Skeletal muscle tissue (tissue), 4 donors: ENCODE measurements around the gene MYO10. TPM values are rescaled to one million over a fixed set of nuclear protein-coding genes. Genes with fewer than 3 reads are reported as not detected.
A peak's percentile ranks its signal among the peaks of the same experiment; 100 is the strongest.

Experiments
- H3K27ac ChIP-seq: one replicate; pipeline ENCODE4 v1.7.0; 2013; ENCODE audit warnings: mild to moderate bottlenecking, low read depth, low read length, inconsistent platforms
- H3K27me3 ChIP-seq, 3 donors: one replicate each; pipeline ENCODE4 v1.7.0; 2013; ENCODE audit warnings: low read length in 3 of 3; ENCODE audit not compliant: control insufficient read depth in 3 of 3, insufficient read depth in 3 of 3
- H3K36me3 ChIP-seq, 3 donors: one replicate each; pipeline ENCODE4 v1.7.0; 2013; ENCODE audit warnings: low read length in 3 of 3; ENCODE audit not compliant: control insufficient read depth in 3 of 3, insufficient read depth in 3 of 3
- H3K4me1 ChIP-seq, 3 donors: one replicate each; pipeline ENCODE4 v1.7.0; 2013; ENCODE audit warnings: low read length in 3 of 3, mild to moderate bottlenecking in 3 of 3; ENCODE audit not compliant: control insufficient read depth in 3 of 3, insufficient read depth in 3 of 3
- H3K4me3 ChIP-seq, 3 donors: one replicate each; pipeline ENCODE4 v1.7.0; 2013; ENCODE audit warnings: low read length in 3 of 3
- H3K9ac ChIP-seq, 3 donors: one replicate each; pipeline ENCODE4 v1.7.0; 2013; ENCODE audit warnings: low read length in 3 of 3, mild to moderate bottlenecking in 3 of 3, moderate library complexity in 2 of 3, low read depth in 1 of 3
- H3K9me3 ChIP-seq, 3 donors: one replicate each; pipeline ENCODE4 v1.7.0; 2013; ENCODE audit warnings: low read length in 3 of 3; ENCODE audit not compliant: control insufficient read depth in 3 of 3
- total RNA-seq: library from RNA; depleted of rRNA; stranded (reverse); fragments of >200 nt; gene quantifications from one replicate; pipeline ENCODE4 v1.2.3, GENCODE V29; 2014
- donor health status: Osteomylitis.

Gene MYO10
- total RNA-seq, 1 donor from 2014 or later = 27.1 TPM

DNA sequence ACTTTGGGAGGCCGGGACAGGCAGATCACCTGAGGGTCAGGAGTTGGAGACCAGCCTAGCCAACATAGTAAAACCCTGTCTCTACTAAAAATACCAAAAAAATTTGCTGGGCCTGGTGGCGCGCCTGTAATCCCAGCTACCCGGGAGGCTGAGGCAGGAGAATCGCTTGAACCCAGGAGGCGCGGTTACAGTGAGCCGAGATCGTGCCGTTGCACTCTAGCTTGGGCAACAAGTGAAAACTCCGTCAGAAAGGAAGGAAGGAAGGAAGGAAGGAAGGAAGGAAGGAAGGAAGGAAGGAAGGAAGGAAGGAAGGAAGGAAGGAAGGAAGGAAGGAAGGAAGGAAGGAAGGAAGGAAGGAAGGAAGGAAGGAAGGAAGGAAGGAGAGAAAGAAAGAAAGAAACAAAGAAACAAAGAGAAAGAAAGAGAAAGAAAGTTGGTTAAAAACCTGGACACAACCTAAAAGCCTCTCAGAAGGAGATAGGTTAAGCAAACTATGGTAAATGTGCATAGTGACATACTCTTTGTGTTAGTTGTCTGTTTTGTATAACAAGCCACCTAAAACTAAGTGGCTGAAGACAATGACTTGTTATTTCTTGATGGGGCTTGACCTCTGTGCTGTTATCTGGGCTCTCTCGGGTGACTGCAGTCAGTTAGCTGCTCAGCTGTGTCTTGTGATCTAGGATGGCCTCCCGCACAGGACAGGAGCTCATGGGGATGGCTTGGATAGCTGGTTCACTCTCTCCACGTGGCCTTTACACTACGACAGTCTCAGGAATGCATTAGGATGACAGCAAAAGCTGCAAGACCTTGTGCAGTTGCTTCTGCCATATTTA lies 8.0 kb upstream of the MYO10 start:
- H3K36me3 ChIP-seq = no peaks in the 10 kb centered on the region
- no peak overlapping the region for H3K4me3 ChIP-seq
- peaks cover 0 to 4% (median 2%) of the 10 kb centered on the region in 3 donors for H3K9me3 ChIP-seq
- peaks cover 0 to 2% (median 0%) of the 10 kb centered on the region in 3 donors for H3K27me3 ChIP-seq
- no peak overlapping the region for H3K9ac ChIP-seq
- no peak overlapping the region for H3K27ac ChIP-seq
- no peaks in the 10 kb centered on the region for H3K4me1 ChIP-seq

DNA sequence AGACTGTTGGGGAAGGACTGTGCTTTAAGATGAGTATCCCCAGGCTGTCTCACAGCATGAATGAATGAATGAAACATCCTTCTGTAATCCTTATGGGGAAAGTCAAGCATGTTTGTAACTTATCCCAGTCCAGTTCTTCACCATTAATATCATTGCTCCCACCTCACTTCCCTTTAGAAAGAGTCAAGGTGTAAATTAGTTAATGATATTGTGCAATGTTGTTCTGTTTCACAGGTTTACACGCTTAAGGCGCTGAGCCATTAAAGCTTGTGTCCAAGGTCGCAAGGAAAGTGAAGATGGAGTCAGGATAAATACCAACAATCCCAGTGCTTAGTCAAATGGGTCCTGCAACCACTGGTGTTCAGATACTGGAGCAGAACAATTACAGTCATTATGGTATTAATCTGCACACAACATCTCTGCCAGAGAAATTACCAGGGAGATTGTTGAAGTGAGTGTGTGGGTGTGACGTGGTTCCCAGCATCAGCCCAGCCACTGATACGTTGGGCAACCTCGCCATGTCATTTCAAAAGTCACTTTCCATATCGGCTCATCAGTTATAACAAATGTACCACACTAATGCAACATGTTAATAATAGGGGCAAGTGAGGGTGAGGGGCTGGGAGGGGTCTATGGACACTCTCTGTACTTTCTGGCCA lies 1.5 kb upstream of the MYO10 start:
- Histone ChIP-seq H3K4me1 (peaks cover 14 to 24% (median 14%) of the 10 kb centered on the region in 3 donors), H3K36me3 (no peaks in the 10 kb centered on the region), H3K9me3 (no peaks in the 10 kb centered on the region), H3K27me3 (peaks cover 8 to 30% (median 27%) of the 10 kb centered on the region in 3 donors), H3K9ac (no peak overlapping the region), H3K27ac (no peak overlapping the region), H3K4me3 (no peak overlapping the region)

DNA sequence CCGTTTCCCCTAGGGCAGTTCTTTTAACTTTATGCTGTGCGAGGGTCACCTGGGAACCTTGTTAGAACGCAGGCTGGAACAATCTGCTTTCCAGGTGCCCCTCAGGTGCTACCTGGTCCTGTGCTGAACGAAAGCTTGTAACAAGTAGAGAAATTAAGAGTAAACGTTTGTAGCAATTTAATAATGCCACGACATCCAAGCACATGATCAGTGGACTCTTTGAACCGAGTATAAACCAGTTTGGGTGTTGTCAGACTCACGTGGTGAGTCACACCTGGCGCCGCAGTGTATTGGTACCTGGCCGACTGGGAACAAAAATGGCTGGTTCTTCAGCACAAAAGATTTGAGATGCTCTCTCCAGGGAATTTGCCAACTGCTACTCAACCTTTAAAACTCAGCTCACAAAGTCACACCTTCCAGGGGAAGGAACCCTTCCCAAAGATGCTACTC lies 926 bp upstream of the MYO10 start:
- Histone ChIP-seq H3K4me1 (peaks cover 14 to 26% (median 14%) of the 10 kb centered on the region in 3 donors), H3K9me3 (no peaks in the 10 kb centered on the region), H3K36me3 (no peaks in the 10 kb centered on the region), H3K9ac (peak overlapping the region in 2 of 3 donors; percentile 12 to 35), H3K27me3 (peaks cover 8 to 35% (median 32%) of the 10 kb centered on the region in 3 donors), H3K27ac (peak overlapping the region; percentile 48), H3K4me3 (peak overlapping the region; percentile 62 to 85 (median 70))

DNA sequence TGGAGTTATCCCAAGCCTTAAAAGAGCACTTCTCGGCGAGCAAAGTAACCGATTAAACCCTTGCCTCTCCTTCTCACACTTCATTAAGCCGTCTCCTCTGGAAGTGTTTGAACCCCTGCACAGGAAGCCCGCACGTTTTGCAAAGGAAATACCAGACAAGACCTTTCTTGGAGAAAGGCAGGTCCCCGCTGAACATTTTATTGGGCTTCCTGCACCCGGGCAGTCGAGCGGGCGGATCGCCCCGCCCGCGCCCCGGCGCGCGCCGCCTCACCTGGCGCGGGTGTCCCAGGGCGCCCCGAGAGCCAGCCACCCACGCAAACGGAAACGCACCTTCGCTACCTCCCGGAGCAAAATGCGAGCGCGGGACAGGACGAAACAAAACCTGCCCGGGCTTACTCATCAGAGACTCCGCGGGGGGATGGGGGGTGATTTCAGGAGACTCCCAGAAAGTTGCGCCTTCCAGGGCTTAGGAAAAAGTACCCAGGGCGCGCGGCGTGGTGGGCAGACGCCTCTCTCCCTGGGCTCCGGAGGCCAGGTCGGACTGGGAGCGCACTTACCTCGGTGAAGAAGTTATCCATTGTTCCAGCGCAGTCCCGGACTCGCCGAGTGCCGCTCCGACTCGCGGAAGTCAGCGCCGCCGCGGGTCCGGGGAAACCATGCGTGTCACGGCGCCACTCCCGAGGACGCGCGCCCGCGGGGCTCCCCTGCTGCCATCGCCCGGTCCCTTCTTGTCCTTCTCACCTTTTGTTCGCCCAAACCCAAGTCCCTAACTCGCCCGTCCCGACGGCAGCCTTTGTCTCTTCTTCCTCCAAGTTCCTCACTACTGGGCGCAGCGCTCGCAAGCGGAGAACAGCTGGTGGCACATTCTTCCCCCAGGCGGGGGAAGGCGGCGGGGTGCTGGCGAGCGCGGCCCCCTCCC lies 598 bp downstream of the MYO10 start:
- Histone ChIP-seq H3K27ac (peak overlapping the region; percentile 48), H3K27me3 (peaks cover 11 to 43% (median 35%) of the 10 kb centered on the region in 3 donors), H3K9ac (peak overlapping the region; percentile 67 to 82 (median 79)), H3K9me3 (no peaks in the 10 kb centered on the region), H3K36me3 (no peaks in the 10 kb centered on the region), H3K4me3 (peak overlapping the region; percentile 76 to 83 (median 79)), H3K4me1 (peaks cover 14 to 32% (median 18%) of the 10 kb centered on the region in 3 donors)

DNA sequence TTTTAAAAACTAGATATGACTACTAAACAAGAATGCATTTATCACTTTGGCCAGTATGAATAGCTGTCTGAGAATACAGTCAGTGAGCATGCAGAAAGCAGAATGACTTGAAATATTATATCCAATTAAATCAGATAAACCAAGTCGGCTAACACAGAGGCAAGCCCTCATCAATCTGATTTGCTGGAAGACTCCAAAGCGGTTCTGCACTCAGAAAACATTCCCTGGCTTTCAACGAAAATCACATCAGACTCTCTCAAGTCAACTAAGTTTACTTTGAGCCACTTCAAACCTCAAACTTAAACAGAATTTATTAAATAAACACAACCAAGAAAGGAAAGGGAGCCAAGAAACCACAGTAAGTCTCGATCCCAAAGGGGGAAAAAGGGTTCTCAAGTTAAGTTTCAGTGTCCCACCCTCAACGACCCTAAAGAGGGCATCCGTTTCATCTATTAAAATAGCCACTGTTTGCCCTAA lies 1.4 kb downstream of the MYO10 start:
- Histone ChIP-seq H3K4me3 (peak overlapping the region; percentile 76 to 83 (median 79)), H3K4me1 (peaks cover 14 to 32% (median 18%) of the 10 kb centered on the region in 3 donors), H3K27me3 (peaks cover 11 to 43% (median 35%) of the 10 kb centered on the region in 3 donors), H3K36me3 (no peaks in the 10 kb centered on the region), H3K27ac (no peak overlapping the region), H3K9me3 (no peaks in the 10 kb centered on the region), H3K9ac (peak overlapping the region in 2 of 3 donors; percentile 79 to 82)

DNA sequence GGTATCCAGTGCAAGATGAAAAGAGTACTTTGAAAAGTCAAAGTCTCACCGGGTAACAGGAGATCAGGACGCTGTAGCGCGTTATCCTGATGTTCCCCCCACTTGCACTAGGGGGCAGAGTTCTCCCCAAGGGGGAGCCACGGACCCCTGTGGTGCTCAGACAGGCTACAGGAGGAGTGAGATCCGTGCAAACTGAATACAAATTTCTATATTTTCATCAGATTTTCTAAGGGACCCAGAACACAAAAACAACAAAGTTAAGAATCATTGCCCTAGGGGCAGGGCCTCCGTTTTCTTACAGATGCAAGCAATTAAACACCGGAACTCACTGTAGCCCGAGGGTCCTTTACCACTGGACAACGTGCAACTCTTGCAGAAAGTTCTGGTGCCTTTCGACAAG lies 2.0 kb downstream of the MYO10 start:
- H3K9ac ChIP-seq = no peak overlapping the region
- H3K4me1 ChIP-seq = peaks cover 14 to 32% (median 18%) of the 10 kb centered on the region in 3 donors
- no peaks in the 10 kb centered on the region for H3K36me3 ChIP-seq
- H3K27ac ChIP-seq = no peak overlapping the region
- peaks cover 11 to 43% (median 35%) of the 10 kb centered on the region in 3 donors for H3K27me3 ChIP-seq
- no peaks in the 10 kb centered on the region for H3K9me3 ChIP-seq
- H3K4me3 ChIP-seq = peak overlapping the region; percentile 49 to 83 (median 79)

DNA sequence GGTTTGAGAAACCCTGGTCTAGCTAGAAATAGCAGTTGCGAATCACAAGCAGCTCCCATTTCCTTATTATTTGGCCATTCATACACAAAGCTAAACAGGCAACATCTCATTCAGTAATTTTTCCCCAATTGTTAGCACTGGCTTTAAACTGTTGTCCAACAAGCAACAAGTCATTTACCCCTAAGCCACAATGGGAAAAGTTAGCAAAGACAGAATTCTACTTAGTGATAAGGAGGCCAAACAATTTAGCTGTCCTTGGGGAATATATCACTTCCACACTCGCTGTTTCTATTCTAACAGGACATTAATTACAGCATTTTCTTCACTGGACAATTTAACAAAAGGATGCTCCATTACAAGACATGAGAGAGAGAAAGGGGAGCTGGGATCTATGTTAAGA lies 2.8 kb downstream of the MYO10 start:
- H3K4me1 ChIP-seq = peaks cover 14 to 32% (median 18%) of the 10 kb centered on the region in 3 donors
- peaks cover 8 to 43% (median 35%) of the 10 kb centered on the region in 3 donors for H3K27me3 ChIP-seq
- H3K9ac ChIP-seq = no peak overlapping the region
- H3K36me3 ChIP-seq = no peaks in the 10 kb centered on the region
- no peak overlapping the region for H3K4me3 ChIP-seq
- H3K27ac ChIP-seq = no peak overlapping the region
- H3K9me3 ChIP-seq = no peaks in the 10 kb centered on the region

DNA sequence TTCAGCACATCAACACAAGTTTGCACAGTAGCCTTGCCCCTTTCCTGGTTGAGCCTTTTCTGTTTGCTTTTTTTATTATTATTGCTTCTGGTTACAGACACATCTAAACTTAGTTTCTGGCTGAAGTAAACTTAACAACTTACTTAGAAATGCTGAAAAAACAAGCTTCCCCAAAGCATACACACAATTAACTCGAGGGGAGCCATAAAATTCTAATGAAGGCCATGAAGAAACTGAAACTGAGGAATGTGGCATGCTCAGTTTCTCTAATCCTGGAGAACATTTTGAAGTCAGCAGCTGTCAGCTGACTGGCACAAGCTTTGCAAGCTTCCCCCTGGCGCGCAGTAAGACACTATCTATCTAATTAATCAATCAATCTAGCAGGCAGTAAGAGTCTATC lies 3.7 kb downstream of the MYO10 start:
- no peak overlapping the region for H3K27ac ChIP-seq
- no peak overlapping the region for H3K4me3 ChIP-seq

DNA sequence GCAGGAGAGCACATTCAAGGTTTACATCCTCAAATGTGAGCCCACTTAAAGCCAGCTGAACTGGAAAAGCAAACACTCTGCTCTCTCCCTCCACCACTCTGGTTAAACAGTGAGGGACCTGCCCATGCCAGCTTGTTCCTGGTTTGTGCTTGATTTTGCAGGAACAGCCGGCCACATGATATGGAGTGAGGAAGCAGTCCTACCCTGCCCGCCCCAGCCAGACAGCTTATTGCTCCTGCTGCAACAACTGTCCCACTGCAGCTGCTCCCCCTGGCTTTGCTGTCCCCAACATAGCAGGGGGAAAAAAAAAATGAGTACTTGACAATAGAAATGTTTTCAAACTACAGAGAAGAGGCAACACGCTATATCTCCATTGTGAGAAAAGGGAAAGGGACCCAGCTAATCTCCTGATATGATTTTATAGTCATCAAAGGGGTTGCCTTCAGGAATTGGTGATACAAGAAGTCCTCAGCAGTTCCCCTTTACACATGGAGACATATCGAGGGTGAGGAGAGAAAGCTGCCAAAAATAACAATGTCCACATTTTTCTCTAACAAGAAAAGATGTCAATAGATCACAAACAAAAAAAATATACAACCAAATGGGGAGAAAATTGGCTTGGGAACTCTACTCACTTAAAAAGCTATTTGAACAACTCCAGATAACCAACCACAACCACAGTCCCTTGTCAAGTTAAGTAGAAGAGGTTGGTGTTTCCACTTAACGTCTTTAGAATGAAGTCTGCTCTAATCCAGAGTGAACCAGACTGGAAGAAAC lies 4.6 kb downstream of the MYO10 start:
- Histone ChIP-seq H3K9me3 (no peaks in the 10 kb centered on the region), H3K9ac (no peak overlapping the region), H3K4me1 (peaks cover 10 to 29% (median 13%) of the 10 kb centered on the region in 3 donors), H3K27me3 (peaks cover 8 to 39% (median 29%) of the 10 kb centered on the region in 3 donors), H3K4me3 (no peak overlapping the region), H3K36me3 (no peaks in the 10 kb centered on the region), H3K27ac (no peak overlapping the region)

More for the DNA sequence above, 3.7 kb downstream of the MYO10 start:
- H3K9ac ChIP-seq = no peak overlapping the region
- peaks cover 14 to 32% (median 18%) of the 10 kb centered on the region in 3 donors for H3K4me1 ChIP-seq
- H3K9me3 ChIP-seq = no peaks in the 10 kb centered on the region
- H3K36me3 ChIP-seq = no peaks in the 10 kb centered on the region
- H3K27me3 ChIP-seq = peaks cover 8 to 43% (median 31%) of the 10 kb centered on the region in 3 donors
